GM21360 (cell line): ENCODE data around the gene JUNB.

Experiments used
- ATAC-seq: cut with Tn5 transposase; IDR thresholded peaks from one replicate; pipeline ENCODE4 v1.9.1; 2021; ENCODE audit warnings: mild to moderate bottlenecking, moderate library complexity; ENCODE audit not compliant: unreplicated experiment

JUNB gene

GRCh38 chr19:12840091-12841079 is 49.1 kb downstream of the JUNB start:
- no peak for ATAC-seq

- ATAC-seq, result no peak
Measured at GRCh38 chr19:12841094-12841493, 49.8 kb downstream of the JUNB start.

DNA sequence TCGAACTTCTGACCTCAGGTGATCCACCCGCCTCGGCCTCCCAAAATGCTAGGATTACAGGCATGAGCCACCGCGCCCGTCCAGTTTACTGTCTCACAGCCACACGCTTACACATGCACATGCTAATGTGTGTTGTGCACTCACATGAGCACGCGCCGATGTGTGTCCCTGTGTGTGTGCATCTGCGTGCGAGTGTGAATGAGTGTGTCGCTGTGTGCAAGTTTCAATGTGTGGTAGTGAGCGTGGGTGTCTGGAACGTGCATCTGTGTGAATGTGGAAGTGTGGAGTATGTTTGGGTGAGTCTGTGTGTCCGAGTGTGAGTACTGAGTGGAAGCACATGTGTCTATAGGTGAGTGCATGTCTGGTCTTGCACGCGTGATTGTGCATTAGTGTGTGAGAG is 51.2 kb downstream of the JUNB start:
- ATAC-seq, result no peak
